Cardiac muscle cell (in vitro differentiated cells and primary cell): Measurements from ENCODE around the gene NUDT14. TPM values are rescaled to one million over a fixed set of nuclear protein-coding genes. Genes with fewer than 3 reads are reported as not detected.

Source experiments
- DNase-seq, 2 donors: peaks; one replicate each; pipeline versions ENCODE4 v3.0.0 to v3.0.0-alpha.2; 2010 to 2017; ENCODE audit warnings: low read depth in 1 of 2, low spot score in 1 of 2
- H3K27ac ChIP-seq: fragments of 200-600 bp; sonication (generic); 2 replicates; pipeline ENCODE4 v1.5.1; 2016
- H3K27me3 ChIP-seq: fragments of 200-600 bp; sonication (generic); 2 replicates; pipeline ENCODE4 v1.6.0; 2016; ENCODE audit warnings: control low read depth
- H3K36me3 ChIP-seq: fragments of 200-600 bp; sonication (generic); 2 replicates; pipeline ENCODE4 v1.5.1; 2016; ENCODE audit warnings: control low read depth
- H3K4me1 ChIP-seq: fragments of 200-600 bp; sonication (generic); 2 replicates; pipeline ENCODE4 v1.8.1; 2017; ENCODE audit warnings: low read depth, mild to moderate bottlenecking, mixed run types
- H3K4me3 ChIP-seq: fragments of 200-600 bp; sonication (generic); 2 replicates; pipeline ENCODE4 v1.5.1; 2016; ENCODE audit warnings: mild to moderate bottlenecking
- H3K9me3 ChIP-seq: fragments of 200-600 bp; sonication (generic); 2 replicates; pipeline ENCODE4 v1.5.1; 2017; ENCODE audit warnings: low read depth, mild to moderate bottlenecking, control low read depth
- CTCF ChIP-seq: IDR thresholded peaks from 2 replicates; pipeline ENCODE4 v1.5.1; 2012; ENCODE audit warnings: low read depth, mild to moderate bottlenecking, low read length
- polyA plus RNA-seq: library from polyadenylated mRNA; unstranded; fragments of >200 nt; fragmentation: Nextera tagmentation; extraction: Ambion mirVana; gene quantifications from 2 replicates; pipeline ENCODE4 v1.2.1, GENCODE V29; 2016
- total RNA-seq: library from RNA; depleted of rRNA; stranded (reverse); fragments of >200 nt; gene quantifications from 2 replicates; pipeline ENCODE4 v1.2.3, GENCODE V29; 2016

Gene NUDT14
- total and polyA plus RNA-seq, 2 experiments from 2014 or later = 41.3 to 64.3 TPM

- Histone ChIP-seq H3K4me3 (no peak overlapping the region), H3K27me3 (no peaks in the 10 kb centered on the region), H3K36me3 (no peaks in the 10 kb centered on the region), H3K9me3 (no peaks in the 10 kb centered on the region), H3K27ac (no peak overlapping the region), H3K4me1 (peaks cover 3% of the 10 kb centered on the region)
- no peak for TF ChIP-seq CTCF
- no peak for DNase-seq
Observed at GRCh38 chr14:105204206-105204930, 23.3 kb upstream of the NUDT14 start.

- Histone ChIP-seq H3K27me3 (peaks cover 3% of the 10 kb centered on the region), H3K9me3 (no peaks in the 10 kb centered on the region), H3K4me3 (no peak overlapping the region), H3K27ac (no peak overlapping the region), H3K36me3 (no peaks in the 10 kb centered on the region), H3K4me1 (peaks cover 3% of the 10 kb centered on the region)
- no peak for DNase-seq
- TF ChIP-seq CTCF = no peak
Observed at GRCh38 chr14:105203701-105204100, 22.6 kb upstream of the NUDT14 start.

- H3K4me1 ChIP-seq = peaks cover 3% of the 10 kb centered on the region
- peak; percentile 74 to 79 for DNase-seq
- no peaks in the 10 kb centered on the region for H3K9me3 ChIP-seq
- no peak overlapping the region for H3K4me3 ChIP-seq
- peaks cover 9% of the 10 kb centered on the region for H3K27me3 ChIP-seq
- H3K36me3 ChIP-seq = no peaks in the 10 kb centered on the region
- peak; percentile 83 for TF ChIP-seq CTCF
- H3K27ac ChIP-seq = no peak overlapping the region
Observed at GRCh38 chr14:105203057-105203531, 22.0 kb upstream of the NUDT14 start.

- H3K27me3 ChIP-seq = peaks cover 20% of the 10 kb centered on the region
- TF ChIP-seq CTCF = no peak
- peaks cover 3% of the 10 kb centered on the region for H3K4me1 ChIP-seq
- no peak overlapping the region for H3K4me3 ChIP-seq
- no peaks in the 10 kb centered on the region for H3K36me3 ChIP-seq
- no peak for DNase-seq
- H3K27ac ChIP-seq = no peak overlapping the region
- H3K9me3 ChIP-seq = no peaks in the 10 kb centered on the region
Observed at GRCh38 chr14:105201925-105202513, 20.9 kb upstream of the NUDT14 start.

GRCh38 chr14:105201156-105201924 lies 20.2 kb upstream of the NUDT14 start:
- no peaks in the 10 kb centered on the region for H3K9me3 ChIP-seq
- DNase-seq = no peak
- peaks cover 27% of the 10 kb centered on the region for H3K27me3 ChIP-seq
- H3K36me3 ChIP-seq = no peaks in the 10 kb centered on the region
- TF ChIP-seq CTCF = no peak
- H3K27ac ChIP-seq = no peak overlapping the region
- peaks cover 10% of the 10 kb centered on the region for H3K4me1 ChIP-seq
- no peak overlapping the region for H3K4me3 ChIP-seq
